ENCODE measurements around the gene FSIP1.

The FSIP1 gene

GRCh38 chr15:39628144-39628508, 154.5 kb downstream of the FSIP1 start:
- Histone ChIP-seq H4K8ac (ENCODE audit: low read depth, low read length) (no peak overlapping the region), H3K27ac (ENCODE audit: low read depth, low read length) (no peak overlapping the region), H2AFZ (ENCODE audit: insufficient read depth, low read length, poor library complexity) (no peak overlapping the region), H3K79me2 (ENCODE audit: control insufficient read depth, insufficient read depth, low read length, poor library complexity) (no peaks in the 10 kb centered on the region), H3K18ac (ENCODE audit: low read length) (no peak overlapping the region), H2BK12ac (ENCODE audit: low read length) (no peak overlapping the region), H3K36me3 (ENCODE audit: control insufficient read depth in 1 of 2, insufficient read depth in 2 of 2, low read length in 2 of 2) (no peaks in the 10 kb centered on the region), H2BK5ac (ENCODE audit: low read depth, low read length, poor library complexity) (no peak overlapping the region), H3K14ac (ENCODE audit: low read length) (no peak overlapping the region), H3K9me3 (ENCODE audit: insufficient read depth, low read depth, low read length) (no peaks in the 10 kb centered on the region), H3K4me2 (ENCODE audit: low read length) (no peak overlapping the region), H4K12ac (ENCODE audit: low read depth, low read length) (no peak overlapping the region), H2AK5ac (ENCODE audit: low read length) (no peak overlapping the region), H3K9ac (ENCODE audit: low read length) (no peak overlapping the region), H2BK120ac (ENCODE audit: insufficient read depth, low read length, poor library complexity) (no peak overlapping the region), H4K91ac (ENCODE audit: low read depth, low read length) (no peak overlapping the region), H3K4me1 (ENCODE audit: control insufficient read depth in 1 of 2, insufficient read depth in 2 of 2, low read length in 2 of 2) (peaks cover 5 to 11% of the 10 kb centered on the region in 2 experiments), H3K79me1 (ENCODE audit: low read length) (peaks cover 3% of the 10 kb centered on the region), H3K4ac (ENCODE audit: low read depth, low read length) (no peak overlapping the region), H3K4me3 (ENCODE audit: low read depth, low read length) (no peak overlapping the region), H3K27me3 (ENCODE audit: insufficient read depth, low read length) (no peaks in the 10 kb centered on the region), H3K23ac (ENCODE audit: low read length) (no peak overlapping the region)
- peak in 1 of 2 donors; percentile 15 for DNase-seq
- no CpG with 5 or more reads among the region's 5 CpGs for WGBS (ENCODE audit: extremely low coverage, insufficient coverage, insufficient read length)

DNA sequence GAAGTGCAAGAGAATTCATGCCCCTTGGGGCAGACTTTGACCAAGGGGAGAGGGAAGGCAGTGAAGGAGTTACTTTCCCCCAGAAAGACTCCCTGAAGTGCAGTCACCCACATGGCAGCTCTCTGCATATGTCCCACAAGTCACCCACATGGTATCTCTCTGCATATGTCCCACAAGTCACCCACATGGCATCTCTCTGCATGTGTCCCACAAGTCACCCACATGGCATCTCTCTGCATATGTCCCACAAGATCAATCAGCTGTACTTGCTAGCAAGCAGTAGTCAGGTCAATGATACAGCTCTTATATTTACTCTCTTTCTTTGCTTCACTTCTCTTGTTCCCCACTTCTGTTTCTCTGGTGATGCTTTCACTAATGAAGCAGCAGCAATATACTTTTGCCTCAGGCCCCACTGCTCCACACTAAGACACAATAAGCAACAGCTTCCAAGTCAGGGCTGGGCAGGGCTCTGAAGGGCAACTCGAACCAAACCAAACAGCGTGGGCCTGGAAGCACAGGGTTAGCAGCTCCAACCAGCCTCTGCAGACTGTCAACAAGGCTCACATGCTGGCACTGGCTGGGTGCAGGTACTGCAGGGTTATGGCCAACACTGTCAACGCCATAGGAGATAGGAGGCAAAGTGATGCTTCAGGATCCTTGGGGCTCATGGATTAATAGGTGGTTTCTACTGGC, 155.0 kb downstream of the FSIP1 start:
- Histone ChIP-seq H3K23ac (ENCODE audit: low read length) (no peak overlapping the region), H4K12ac (ENCODE audit: low read depth, low read length) (no peak overlapping the region), H2AK5ac (ENCODE audit: low read length) (no peak overlapping the region), H2BK120ac (ENCODE audit: insufficient read depth, low read length, poor library complexity) (no peak overlapping the region), H3K27ac (ENCODE audit: low read depth, low read length) (no peak overlapping the region), H3K27me3 (ENCODE audit: insufficient read depth, low read length) (no peaks in the 10 kb centered on the region), H3K9ac (ENCODE audit: low read length) (no peak overlapping the region), H3K18ac (ENCODE audit: low read length) (no peak overlapping the region), H3K79me1 (ENCODE audit: low read length) (peaks cover 3% of the 10 kb centered on the region), H3K4me3 (ENCODE audit: low read depth, low read length) (no peak overlapping the region), H3K36me3 (ENCODE audit: control insufficient read depth in 1 of 2, insufficient read depth in 2 of 2, low read length in 2 of 2) (no peaks in the 10 kb centered on the region), H2BK12ac (ENCODE audit: low read length) (no peak overlapping the region), H2AFZ (ENCODE audit: insufficient read depth, low read length, poor library complexity) (peak overlapping the region; percentile 17), H3K9me3 (ENCODE audit: insufficient read depth, low read depth, low read length) (no peaks in the 10 kb centered on the region), H4K91ac (ENCODE audit: low read depth, low read length) (no peak overlapping the region), H2BK5ac (ENCODE audit: low read depth, low read length, poor library complexity) (no peak overlapping the region), H3K4ac (ENCODE audit: low read depth, low read length) (no peak overlapping the region), H3K14ac (ENCODE audit: low read length) (no peak overlapping the region), H3K4me1 (ENCODE audit: control insufficient read depth in 1 of 2, insufficient read depth in 2 of 2, low read length in 2 of 2) (peaks cover 5 to 11% of the 10 kb centered on the region in 2 experiments), H4K8ac (ENCODE audit: low read depth, low read length) (no peak overlapping the region), H3K79me2 (ENCODE audit: control insufficient read depth, insufficient read depth, low read length, poor library complexity) (no peaks in the 10 kb centered on the region), H3K4me2 (ENCODE audit: low read length) (no peak overlapping the region)
- no CpG with 5 or more reads among the region's 3 CpGs for WGBS (ENCODE audit: extremely low coverage, insufficient coverage, insufficient read length)
- no peak for DNase-seq

- H3K4me3 ChIP-seq (ENCODE audit: low read depth, low read length), result no peak overlapping the region
- peaks cover 5 to 11% of the 10 kb centered on the region in 2 experiments for H3K4me1 ChIP-seq (ENCODE audit: control insufficient read depth in 1 of 2, insufficient read depth in 2 of 2, low read length in 2 of 2)
- H3K18ac ChIP-seq (ENCODE audit: low read length), result no peak overlapping the region
- H2BK5ac ChIP-seq (ENCODE audit: low read depth, low read length, poor library complexity), result no peak overlapping the region
- no peaks in the 10 kb centered on the region for H3K9me3 ChIP-seq (ENCODE audit: insufficient read depth, low read depth, low read length)
- H4K91ac ChIP-seq (ENCODE audit: low read depth, low read length), result no peak overlapping the region
- H4K12ac ChIP-seq (ENCODE audit: low read depth, low read length), result no peak overlapping the region
- H2AK5ac ChIP-seq (ENCODE audit: low read length), result no peak overlapping the region
- no peak overlapping the region for H2AFZ ChIP-seq (ENCODE audit: insufficient read depth, low read length, poor library complexity)
- H2BK120ac ChIP-seq (ENCODE audit: insufficient read depth, low read length, poor library complexity), result no peak overlapping the region
- no peak overlapping the region for H3K4ac ChIP-seq (ENCODE audit: low read depth, low read length)
- H2BK12ac ChIP-seq (ENCODE audit: low read length), result no peak overlapping the region
- H4K8ac ChIP-seq (ENCODE audit: low read depth, low read length), result no peak overlapping the region
- DNase-seq, result no peak
- no peak overlapping the region for H3K27ac ChIP-seq (ENCODE audit: low read depth, low read length)
- no peaks in the 10 kb centered on the region for H3K79me2 ChIP-seq (ENCODE audit: control insufficient read depth, insufficient read depth, low read length, poor library complexity)
- H3K36me3 ChIP-seq (ENCODE audit: control insufficient read depth in 1 of 2, insufficient read depth in 2 of 2, low read length in 2 of 2), result no peaks in the 10 kb centered on the region
- peaks cover 3% of the 10 kb centered on the region for H3K79me1 ChIP-seq (ENCODE audit: low read length)
- no peaks in the 10 kb centered on the region for H3K27me3 ChIP-seq (ENCODE audit: insufficient read depth, low read length)
- H3K4me2 ChIP-seq (ENCODE audit: low read length), result no peak overlapping the region
- no peak overlapping the region for H3K14ac ChIP-seq (ENCODE audit: low read length)
- no peak overlapping the region for H3K23ac ChIP-seq (ENCODE audit: low read length)
- H3K9ac ChIP-seq (ENCODE audit: low read length), result no peak overlapping the region
Measured at GRCh38 chr15:39625856-39626255, 156.8 kb downstream of the FSIP1 start.

DNA sequence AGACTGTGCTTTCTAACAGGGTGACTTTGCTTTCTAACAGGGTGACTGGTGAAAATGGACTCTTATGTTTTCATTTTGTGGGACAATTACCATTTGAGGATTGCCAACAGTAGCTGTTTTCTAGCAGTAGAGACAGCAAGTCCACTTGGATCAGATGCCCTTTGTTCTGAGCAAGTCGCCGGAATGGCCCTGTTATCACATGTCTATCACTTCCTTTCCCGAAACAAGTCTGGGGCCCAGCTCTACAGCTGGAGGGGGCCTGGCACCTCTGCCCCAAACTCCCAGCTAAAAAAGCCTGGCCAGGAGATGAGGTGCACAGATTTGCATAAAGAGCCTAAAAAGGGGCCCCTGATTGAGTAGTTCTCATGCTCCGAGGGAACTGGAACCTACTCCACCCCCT, 157.2 kb downstream of the FSIP1 start:
- Histone ChIP-seq H3K4me3 (ENCODE audit: low read depth, low read length) (no peak overlapping the region), H3K4ac (ENCODE audit: low read depth, low read length) (no peak overlapping the region), H4K12ac (ENCODE audit: low read depth, low read length) (no peak overlapping the region), H3K18ac (ENCODE audit: low read length) (no peak overlapping the region), H2AFZ (ENCODE audit: insufficient read depth, low read length, poor library complexity) (no peak overlapping the region), H3K4me2 (ENCODE audit: low read length) (no peak overlapping the region), H4K8ac (ENCODE audit: low read depth, low read length) (no peak overlapping the region), H3K27ac (ENCODE audit: low read depth, low read length) (no peak overlapping the region), H2BK5ac (ENCODE audit: low read depth, low read length, poor library complexity) (no peak overlapping the region), H3K9me3 (ENCODE audit: insufficient read depth, low read depth, low read length) (no peaks in the 10 kb centered on the region), H2BK12ac (ENCODE audit: low read length) (no peak overlapping the region), H3K27me3 (ENCODE audit: insufficient read depth, low read length) (no peaks in the 10 kb centered on the region), H3K4me1 (ENCODE audit: control insufficient read depth in 1 of 2, insufficient read depth in 2 of 2, low read length in 2 of 2) (peaks cover 5 to 11% of the 10 kb centered on the region in 2 experiments), H2AK5ac (ENCODE audit: low read length) (no peak overlapping the region), H4K91ac (ENCODE audit: low read depth, low read length) (no peak overlapping the region), H2BK120ac (ENCODE audit: insufficient read depth, low read length, poor library complexity) (no peak overlapping the region), H3K79me2 (ENCODE audit: control insufficient read depth, insufficient read depth, low read length, poor library complexity) (no peaks in the 10 kb centered on the region), H3K79me1 (ENCODE audit: low read length) (peaks cover 3% of the 10 kb centered on the region), H3K23ac (ENCODE audit: low read length) (no peak overlapping the region), H3K14ac (ENCODE audit: low read length) (no peak overlapping the region), H3K9ac (ENCODE audit: low read length) (no peak overlapping the region), H3K36me3 (ENCODE audit: control insufficient read depth in 1 of 2, insufficient read depth in 2 of 2, low read length in 2 of 2) (no peaks in the 10 kb centered on the region)
- WGBS (ENCODE audit: extremely low coverage, insufficient coverage, insufficient read length), result no CpG with 5 or more reads among the region's 4 CpGs
- no peak for DNase-seq
